Osteoblast (primary cell): ENCODE data around the gene MPST. TPM values are rescaled to one million over a fixed set of nuclear protein-coding genes. Genes with fewer than 3 reads are reported as not detected.

Experiments used
- DNase-seq: peaks from one replicate; pipeline ENCODE4 v3.0.0; 2011; ENCODE audit warnings: low spot score, mixed read lengths; ENCODE audit not compliant: insufficient read length; ENCODE audit errors: missing footprints
- H2AFZ ChIP-seq: 2 replicates; pipeline ENCODE4 v1.6.0; 2011; ENCODE audit warnings: mild to moderate bottlenecking, low read length
- H3K27ac ChIP-seq: 2 replicates; pipeline ENCODE4 v1.5.1; 2011; ENCODE audit warnings: mild to moderate bottlenecking, low read depth, low read length, moderate library complexity
- H3K27me3 ChIP-seq: 2 replicates; pipeline ENCODE4 v1.6.0; 2012; ENCODE audit warnings: mild to moderate bottlenecking, control low read depth, inconsistent platforms, low read length, moderate library complexity; ENCODE audit not compliant: insufficient read depth
- H3K36me3 ChIP-seq: 2 replicates; pipeline ENCODE4 v1.5.1; 2011; ENCODE audit warnings: mild to moderate bottlenecking, low read length, control low read depth, moderate library complexity; ENCODE audit not compliant: insufficient read depth
- H3K4me1 ChIP-seq: 2 replicates; pipeline ENCODE4 v1.5.1; 2011; ENCODE audit warnings: mild to moderate bottlenecking, low read length, control low read depth, moderate library complexity; ENCODE audit not compliant: insufficient read depth
- H3K4me2 ChIP-seq: 2 replicates; pipeline ENCODE4 v1.6.0; 2011; ENCODE audit warnings: mild to moderate bottlenecking, low read length; ENCODE audit not compliant: insufficient read depth
- H3K4me3 ChIP-seq: fragments of 200-600 bp; sonication (generic); 3 replicates; pipeline ENCODE4 v1.5.1; 2012; ENCODE audit warnings: mild to moderate bottlenecking, low read length, inconsistent platforms; ENCODE audit not compliant: insufficient read depth
- H3K79me2 ChIP-seq: 2 replicates; pipeline ENCODE4 v1.6.0; 2012; ENCODE audit warnings: mild to moderate bottlenecking, low read length, control low read depth, inconsistent platforms; ENCODE audit not compliant: insufficient read depth
- H3K9me3 ChIP-seq: 2 replicates; pipeline ENCODE4 v1.5.1; 2011; ENCODE audit warnings: low read depth, low read length, control low read depth
- H4K20me1 ChIP-seq: 2 replicates; pipeline ENCODE4 v1.6.0; 2012; ENCODE audit warnings: mild to moderate bottlenecking, low read length, control low read depth; ENCODE audit not compliant: insufficient read depth
- CTCF ChIP-seq: IDR thresholded peaks from 2 replicates; pipeline ENCODE4 v1.5.1; 2011; ENCODE audit warnings: mild to moderate bottlenecking, low read depth, low read length, moderate library complexity; ENCODE audit errors: extremely low read depth
- total RNA-seq: library from RNA; depleted of rRNA; stranded (reverse); fragments of >200 nt; gene quantifications from 2 replicates; pipeline ENCODE4 v1.2.3, GENCODE V29; 2012

The MPST gene
- total RNA-seq, 1 donor, result 91.6 TPM

- Histone ChIP-seq H3K36me3 (no peaks in the 10 kb centered on the region), H3K9me3 (no peaks in the 10 kb centered on the region), H2AFZ (no peak overlapping the region), H4K20me1 (no peaks in the 10 kb centered on the region), H3K79me2 (no peaks in the 10 kb centered on the region), H3K4me3 (no peak overlapping the region), H3K4me2 (no peak overlapping the region), H3K4me1 (peaks cover 7% of the 10 kb centered on the region), H3K27ac (no peak overlapping the region), H3K27me3 (peaks cover 8% of the 10 kb centered on the region)
- peak; percentile 8 for DNase-seq
- TF ChIP-seq CTCF, result no peak
These were observed 14.3 kb downstream of the MPST start for GRCh38 chr22:37033605-37034430.

- Histone ChIP-seq H2AFZ (no peak overlapping the region), H4K20me1 (no peaks in the 10 kb centered on the region)
- no peak for TF ChIP-seq CTCF
These were observed 17.3 kb downstream of the MPST start for GRCh38 chr22:37036655-37037377.

GRCh38 chr22:37037669-37038068 is 18.1 kb downstream of the MPST start:
- H3K79me2 ChIP-seq, result no peaks in the 10 kb centered on the region
- peaks cover 8% of the 10 kb centered on the region for H3K27me3 ChIP-seq
- no peaks in the 10 kb centered on the region for H3K9me3 ChIP-seq
- H3K27ac ChIP-seq, result no peak overlapping the region
- H3K36me3 ChIP-seq, result no peaks in the 10 kb centered on the region
- H3K4me3 ChIP-seq, result no peak overlapping the region
- no peak overlapping the region for H3K4me2 ChIP-seq
- peak; percentile 42 for DNase-seq
- H3K4me1 ChIP-seq, result peaks cover 8% of the 10 kb centered on the region
- no peak for TF ChIP-seq CTCF
- no peaks in the 10 kb centered on the region for H4K20me1 ChIP-seq
- H2AFZ ChIP-seq, result no peak overlapping the region

More at GRCh38 chr22:37036655-37037377, 17.3 kb downstream of the MPST start:
- Histone ChIP-seq H3K4me1 (peaks cover 12% of the 10 kb centered on the region), H3K4me3 (no peak overlapping the region), H3K27ac (no peak overlapping the region), H3K4me2 (no peak overlapping the region), H3K36me3 (no peaks in the 10 kb centered on the region), H3K27me3 (peaks cover 8% of the 10 kb centered on the region), H3K79me2 (no peaks in the 10 kb centered on the region), H3K9me3 (no peaks in the 10 kb centered on the region)
- DNase-seq, result peak; percentile 50

GRCh38 chr22:37039466-37039865 is 19.9 kb downstream of the MPST start:
- H3K4me3 ChIP-seq, result no peak overlapping the region
- no peak for TF ChIP-seq CTCF

More at GRCh38 chr22:37039466-37039865, 19.9 kb downstream of the MPST start:
- Histone ChIP-seq H4K20me1 (no peaks in the 10 kb centered on the region), H3K79me2 (no peaks in the 10 kb centered on the region), H3K4me2 (no peak overlapping the region), H3K36me3 (no peaks in the 10 kb centered on the region), H3K27ac (no peak overlapping the region), H3K27me3 (peaks cover 8% of the 10 kb centered on the region), H3K9me3 (no peaks in the 10 kb centered on the region), H2AFZ (no peak overlapping the region), H3K4me1 (peaks cover 5% of the 10 kb centered on the region)
- DNase-seq, result no peak
